GM19328 (cell line): ENCODE results near the gene CYB561A3.

ENCODE experiments used
- ATAC-seq: cut with Tn5 transposase; IDR thresholded peaks from one replicate; pipeline ENCODE4 v1.9.1; 2021; ENCODE audit warnings: mild to moderate bottlenecking, moderate library complexity; ENCODE audit not compliant: unreplicated experiment

Gene CYB561A3

GRCh38 chr11:61369372-61370348, 8.0 kb upstream of the CYB561A3 start:
- no peak for ATAC-seq

GRCh38 chr11:61368646-61369045, 7.0 kb upstream of the CYB561A3 start:
- ATAC-seq: no peak

DNA sequence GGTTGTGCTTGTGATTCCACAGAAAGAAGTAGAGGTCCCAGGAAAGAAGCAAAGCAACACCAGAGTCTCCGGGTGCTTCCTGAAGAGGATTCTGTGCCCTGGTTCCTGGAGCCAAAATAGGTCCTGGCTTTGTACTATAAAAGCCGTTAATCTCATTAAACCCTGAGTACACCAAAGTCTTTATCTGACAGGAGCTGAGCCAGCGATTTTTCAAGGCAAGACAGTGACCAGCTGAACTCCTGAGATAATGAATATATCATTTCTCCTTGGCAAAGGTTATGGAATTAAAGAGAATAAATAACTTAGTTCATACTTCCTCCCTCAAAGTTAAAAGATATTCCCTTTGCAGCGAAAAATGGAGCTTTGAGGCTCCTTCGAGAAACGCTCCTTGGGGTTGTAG, 5.7 kb upstream of the CYB561A3 start:
- ATAC-seq: no peak

DNA sequence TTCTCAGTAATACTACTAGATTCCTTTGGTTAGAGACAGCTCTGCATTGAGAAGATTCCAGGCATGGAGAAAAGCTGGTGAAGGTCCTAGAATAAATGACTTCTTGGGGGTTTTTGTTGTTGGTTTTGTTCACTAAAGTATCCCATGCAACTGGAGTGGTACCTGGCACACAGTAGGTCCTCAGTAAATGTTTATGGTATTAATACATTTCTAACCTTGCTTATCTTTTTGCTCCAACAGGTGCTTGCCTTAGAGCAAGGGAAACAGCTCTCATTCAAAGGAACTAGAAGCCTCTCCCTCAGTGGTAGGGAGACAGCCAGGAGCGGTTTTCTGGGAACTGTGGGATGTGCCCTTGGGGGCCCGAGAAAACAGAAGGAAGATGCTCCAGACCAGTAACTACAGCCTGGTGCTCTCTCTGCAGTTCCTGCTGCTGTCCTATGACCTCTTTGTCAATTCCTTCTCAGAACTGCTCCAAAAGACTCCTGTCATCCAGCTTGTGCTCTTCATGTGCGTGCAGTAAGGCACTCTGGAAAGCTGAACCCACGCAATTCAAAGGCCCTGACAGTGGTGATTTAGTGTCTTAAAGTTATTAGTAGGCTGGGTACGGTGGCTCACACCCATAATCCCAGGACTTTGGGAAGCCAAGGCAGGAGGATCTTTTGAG, 2.5 kb upstream of the CYB561A3 start:
- no peak for ATAC-seq

GRCh38 chr11:61362542-61362875, 827 bp upstream of the CYB561A3 start:
- ATAC-seq: no peak

DNA sequence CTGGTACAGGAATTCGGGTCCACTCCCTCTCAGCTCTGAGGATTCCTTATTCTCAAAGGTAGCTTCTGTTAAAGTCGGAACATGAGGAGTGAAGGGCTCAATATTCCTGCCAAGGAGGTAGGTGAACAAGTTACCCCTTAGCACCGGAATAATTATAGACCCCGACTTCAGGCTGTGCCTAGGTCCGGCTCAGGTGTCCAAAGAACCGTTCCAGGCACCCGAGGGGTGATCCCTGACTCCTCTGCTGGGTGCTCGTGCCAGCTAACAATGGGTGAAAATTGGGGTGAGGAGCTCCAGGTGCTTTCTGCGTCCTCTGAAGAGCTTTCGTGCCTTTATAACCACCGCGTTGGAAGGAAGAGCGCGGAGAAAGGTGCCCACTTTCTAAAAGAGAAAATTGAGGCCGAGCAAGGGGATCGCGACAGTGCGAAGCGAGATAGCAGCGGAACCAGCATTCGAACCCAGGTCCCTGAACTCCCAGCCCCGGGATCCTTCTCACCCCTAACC, 393 bp downstream of the CYB561A3 start:
- no peak for ATAC-seq

GRCh38 chr11:61359516-61359915, 2.2 kb downstream of the CYB561A3 start:
- no peak for ATAC-seq

- ATAC-seq: no peak
Measured at GRCh38 chr11:61358566-61358965, 3.1 kb downstream of the CYB561A3 start.

- no peak for ATAC-seq
Measured at GRCh38 chr11:61357894-61358239, 3.8 kb downstream of the CYB561A3 start.

DNA sequence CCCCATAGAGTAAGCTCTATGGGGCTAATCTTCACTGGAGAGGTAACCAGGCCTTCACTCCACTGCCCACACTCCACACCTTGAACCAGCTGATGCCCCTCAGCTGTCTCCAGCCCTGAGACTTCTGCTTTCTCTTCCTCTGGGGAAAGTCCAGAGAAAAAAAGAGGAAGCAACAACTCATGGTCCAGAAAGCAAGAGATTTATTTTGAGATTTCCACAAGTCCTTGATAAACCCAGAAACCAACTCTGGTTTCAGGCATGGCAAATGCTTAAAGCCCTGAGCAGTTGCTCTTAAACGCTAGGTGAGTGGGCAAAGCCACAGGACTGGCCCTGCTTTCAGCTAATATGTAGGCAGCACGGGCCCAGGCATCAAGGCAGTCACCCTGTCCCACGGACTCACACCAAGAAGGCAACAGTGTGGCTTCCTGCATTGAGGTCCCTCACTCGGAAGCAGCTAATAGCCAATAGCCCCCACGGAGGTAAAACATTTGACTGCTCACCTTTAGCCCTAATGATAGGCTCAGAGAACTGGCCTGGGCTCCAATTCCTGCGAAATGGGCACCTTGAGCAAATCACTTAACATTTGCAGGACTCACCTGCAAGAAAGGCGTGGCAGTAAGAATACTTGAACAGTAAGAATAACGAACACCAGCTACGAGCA, 4.3 kb downstream of the CYB561A3 start:
- peak; percentile 44 for ATAC-seq

DNA sequence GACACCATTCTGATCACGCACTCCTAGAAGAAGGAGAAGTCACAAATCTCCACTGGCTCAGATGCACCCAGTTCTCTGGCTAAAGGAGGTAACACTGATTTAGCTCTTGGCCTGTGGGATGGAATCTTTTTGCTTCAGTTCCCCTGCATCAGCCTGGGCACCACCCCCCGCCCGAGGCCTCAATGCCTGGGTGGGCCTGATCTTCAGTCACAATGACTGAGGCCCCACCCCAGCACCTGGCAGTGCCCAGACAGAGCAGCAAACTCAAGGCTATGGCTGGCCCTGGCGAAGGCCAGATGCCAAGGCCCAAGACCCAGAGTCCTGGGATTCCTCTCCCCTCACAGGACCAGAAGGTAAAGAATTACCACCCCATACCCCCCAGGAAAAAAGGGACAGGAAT, 5.0 kb downstream of the CYB561A3 start:
- no peak for ATAC-seq

DNA sequence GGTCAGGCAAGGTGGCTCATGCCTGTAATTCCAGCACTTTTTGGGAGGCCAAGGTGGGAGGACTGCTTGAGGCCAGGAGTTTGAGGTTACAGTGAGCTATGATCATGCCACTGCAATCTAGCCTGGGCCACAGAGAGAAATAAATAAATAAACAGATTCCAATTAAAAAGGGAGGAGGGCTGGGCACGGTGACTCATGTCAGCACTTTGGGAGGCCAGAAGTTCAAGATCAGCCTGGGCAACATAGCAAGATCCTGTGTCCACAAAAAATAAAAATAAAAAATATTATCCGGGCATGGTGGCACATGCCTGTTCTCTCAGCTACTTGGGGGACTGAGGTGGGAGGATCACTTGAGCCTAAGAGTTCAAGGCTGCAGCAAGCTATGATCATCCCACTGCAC, 7.5 kb downstream of the CYB561A3 start:
- ATAC-seq: no peak

DNA sequence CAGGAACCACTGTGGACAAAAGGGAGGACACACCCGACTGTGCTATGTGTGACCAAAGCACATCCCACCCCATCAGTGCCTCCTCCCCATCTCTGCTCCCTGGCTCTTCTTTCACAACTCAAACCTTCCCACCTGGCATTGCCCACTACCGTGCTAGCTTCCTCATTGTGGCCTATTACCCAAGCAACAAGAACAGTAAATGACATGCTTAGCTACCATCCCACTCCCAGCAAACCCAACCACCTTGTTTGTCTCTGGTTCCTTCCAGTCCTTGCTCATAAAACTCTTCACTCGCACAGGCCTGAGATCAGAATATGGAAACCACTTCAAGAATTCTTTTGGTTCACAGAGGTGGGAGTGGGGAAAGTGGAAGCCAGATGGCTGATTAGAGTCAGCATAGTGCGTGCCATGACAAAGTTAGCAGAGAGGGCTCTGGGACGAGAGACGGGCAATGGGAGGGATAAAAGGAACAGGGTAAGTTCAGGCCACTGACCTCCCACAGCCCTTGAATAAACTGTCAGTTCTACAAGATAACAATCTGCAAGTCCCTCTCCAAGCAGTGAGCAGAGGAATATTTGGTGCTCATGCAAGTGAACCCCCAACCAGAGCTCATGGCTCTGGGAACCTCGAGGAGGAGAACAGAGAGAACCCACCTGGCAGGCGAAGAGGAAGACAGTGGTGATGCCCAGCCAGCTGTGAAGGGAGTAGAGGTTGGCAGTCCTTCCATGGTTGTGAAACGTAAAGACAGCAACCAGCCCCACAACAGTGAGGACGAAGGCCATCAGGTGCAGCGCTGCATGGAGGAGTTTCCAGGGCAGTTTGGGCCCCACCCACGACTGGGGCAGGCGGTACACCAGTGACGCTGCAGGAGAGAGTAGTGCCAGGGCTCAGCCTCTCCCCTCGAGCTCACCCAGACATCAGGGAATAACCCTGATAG, 8.3 kb downstream of the CYB561A3 start:
- no peak for ATAC-seq

- ATAC-seq: no peak
Measured at GRCh38 chr11:61352038-61352437, 9.6 kb downstream of the CYB561A3 start.

DNA sequence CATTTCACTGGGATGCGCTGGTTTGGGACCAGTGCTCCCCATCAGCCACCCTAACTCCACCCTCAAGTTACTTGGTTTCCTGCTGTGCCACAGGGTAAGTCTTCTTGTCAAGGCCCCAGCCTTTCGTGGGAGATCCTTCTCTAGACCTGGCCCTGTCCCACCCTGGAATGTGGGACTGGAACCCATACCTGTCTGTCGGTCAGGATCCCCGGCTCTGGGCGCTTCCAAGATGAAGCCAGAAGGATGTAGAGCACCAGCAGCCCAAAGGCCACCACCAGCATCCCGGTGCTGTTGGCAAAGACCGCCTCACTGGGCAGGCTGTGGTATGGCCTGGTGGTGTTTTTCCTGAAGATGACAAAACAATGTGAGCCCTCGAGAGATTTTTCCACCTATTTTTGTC, 10.9 kb downstream of the CYB561A3 start:
- ATAC-seq: no peak

DNA sequence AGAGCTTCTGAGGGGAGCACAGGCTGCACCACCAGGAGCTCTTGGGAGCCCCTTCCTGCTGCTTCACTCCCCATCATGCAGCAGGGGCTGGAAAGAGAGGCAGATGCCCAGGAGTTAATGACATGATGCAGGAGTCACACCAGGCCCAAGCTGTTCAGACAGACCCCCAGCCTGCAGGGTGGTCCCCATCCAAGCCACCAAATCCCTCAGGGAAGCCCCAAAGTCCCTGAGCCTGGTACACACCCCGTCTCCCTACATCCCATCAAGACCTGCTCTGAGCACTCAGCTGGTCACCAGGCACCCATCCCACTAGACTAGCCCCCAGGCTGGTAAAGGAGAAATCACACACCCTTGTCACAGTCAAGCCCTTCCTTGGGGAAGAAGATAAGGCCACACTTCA, 11.3 kb downstream of the CYB561A3 start:
- ATAC-seq: no peak

- ATAC-seq: no peak
Measured at GRCh38 chr11:61349916-61350315, 11.8 kb downstream of the CYB561A3 start.

DNA sequence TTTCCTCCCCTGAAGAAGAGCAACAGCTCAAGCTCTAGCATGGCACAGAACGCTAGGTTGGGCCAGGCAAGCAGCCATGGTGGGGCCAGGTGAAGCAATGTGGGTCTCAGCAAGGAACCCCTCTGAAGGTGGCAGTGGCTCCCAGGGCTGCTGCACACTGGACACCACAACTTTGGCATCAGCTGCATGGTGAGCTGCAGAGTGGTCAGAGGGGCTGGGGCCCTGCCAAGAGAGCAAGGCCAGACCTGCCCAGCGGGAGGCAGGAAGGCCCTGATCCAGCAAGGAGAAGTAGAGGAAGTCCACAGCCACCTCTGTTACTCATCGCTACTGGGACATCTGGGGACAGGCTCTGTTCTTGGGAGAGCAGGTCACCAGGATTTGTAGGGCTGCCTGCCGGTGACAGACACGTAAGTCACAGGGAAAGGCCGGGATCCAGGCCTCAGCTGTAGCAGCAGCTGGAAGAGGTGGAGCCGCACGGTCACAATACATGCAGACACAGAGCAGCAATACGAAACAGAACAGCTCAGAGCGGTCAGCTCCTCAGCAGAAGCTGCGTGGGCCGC, 12.4 kb downstream of the CYB561A3 start:
- no peak for ATAC-seq

- no peak for ATAC-seq
Measured at GRCh38 chr11:61347916-61348461, 13.7 kb downstream of the CYB561A3 start.
